Ramos (cell line): ENCODE measurements around the gene GSE1.

Source experiments
- in situ Hi-C: fragments of 300-500 bp; cut with MboI; formaldehyde crosslinking; loops from one replicate; pipeline ENCODE4 v1.14.3; 2022; ENCODE audit warnings: low sequenced_read_pairs; ENCODE audit not compliant: unreplicated experiment

GSE1 gene

GRCh38 chr16:85687651-85688471, 74.7 kb downstream of the GSE1 start:
- in situ Hi-C loops = no loop called here

GRCh38 chr16:85688586-85689284, 75.6 kb downstream of the GSE1 start, which contains the start of gene GINS2:
TSS of gene GINS2 (minus strand) at chr16:85688954. CDS start at chr16:85688898, 56 bp downstream.
- in situ Hi-C loops = no loop called here

DNA sequence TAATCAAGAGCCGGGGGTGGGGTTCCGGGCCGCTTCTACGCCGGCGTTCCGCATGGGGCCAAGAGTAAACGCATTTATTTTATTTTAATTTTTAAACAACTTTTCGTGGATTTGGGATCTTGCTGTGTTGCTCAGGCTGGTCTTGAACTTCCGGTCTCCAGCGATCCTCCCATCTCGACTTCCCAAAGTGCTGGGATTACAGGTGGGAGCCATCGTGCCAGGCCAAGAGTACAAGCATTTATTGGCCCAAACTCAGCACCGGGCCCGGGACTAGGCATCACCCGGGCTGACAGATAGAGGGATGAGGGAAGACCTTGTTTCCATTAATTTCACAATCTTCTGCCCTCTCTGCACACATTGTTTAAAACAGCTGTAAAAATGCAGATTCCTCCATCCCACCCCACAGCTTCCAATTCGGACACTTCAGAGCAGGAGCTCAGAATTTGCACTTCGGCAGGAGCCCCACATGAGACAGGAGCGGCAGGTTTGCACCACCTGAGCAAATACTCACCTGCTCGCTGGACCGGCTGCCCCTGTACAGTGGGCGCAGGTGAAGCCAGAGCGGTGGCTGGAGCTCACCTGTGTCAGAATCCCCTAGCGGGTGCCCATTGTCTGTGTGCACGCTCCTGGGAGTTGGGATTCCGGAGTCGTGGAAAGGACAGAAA, 76.3 kb downstream of the GSE1 start:
- in situ Hi-C loops = no loop called here

GRCh38 chr16:85689950-85690320, 76.8 kb downstream of the GSE1 start:
- in situ Hi-C loops = no loop called here

DNA sequence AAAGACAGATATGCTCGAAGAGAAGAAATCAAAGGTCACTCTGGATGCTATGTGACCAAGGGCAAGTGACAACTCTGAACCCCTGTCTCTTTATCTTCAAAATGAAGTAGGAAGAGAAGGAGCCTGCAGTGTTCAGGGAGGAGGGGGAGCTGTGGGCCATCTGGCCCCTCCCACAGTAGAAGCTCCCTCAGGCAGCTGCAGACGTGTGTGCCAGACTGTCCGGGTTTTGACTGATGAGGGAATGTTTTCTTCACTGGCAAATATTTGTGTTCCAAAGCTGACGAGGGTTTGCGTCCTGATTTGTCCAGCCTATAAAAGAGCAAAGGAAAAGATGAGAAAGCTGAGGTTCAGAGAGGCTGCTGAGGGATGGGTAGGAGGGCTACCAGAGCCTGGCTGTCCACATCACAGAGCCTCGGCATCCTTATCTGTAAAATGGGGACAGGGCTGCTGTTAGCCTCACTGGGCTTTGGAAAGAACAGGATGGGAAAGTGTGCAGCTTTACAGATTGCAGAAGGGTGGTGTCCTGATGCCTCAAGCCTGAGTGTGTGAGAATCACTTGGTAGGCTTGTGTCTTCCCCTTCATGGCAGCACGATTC, 77.4 kb downstream of the GSE1 start:
- in situ Hi-C loops = no loop called here

GRCh38 chr16:85695196-85696128, 82.3 kb downstream of the GSE1 start:
- in situ Hi-C loops = no loop called here

GRCh38 chr16:85696781-85697180, 83.7 kb downstream of the GSE1 start:
- in situ Hi-C loops = no loop called here

- in situ Hi-C loops = no loop called here
Observed at GRCh38 chr16:85697431-85697830, 84.3 kb downstream of the GSE1 start.

DNA sequence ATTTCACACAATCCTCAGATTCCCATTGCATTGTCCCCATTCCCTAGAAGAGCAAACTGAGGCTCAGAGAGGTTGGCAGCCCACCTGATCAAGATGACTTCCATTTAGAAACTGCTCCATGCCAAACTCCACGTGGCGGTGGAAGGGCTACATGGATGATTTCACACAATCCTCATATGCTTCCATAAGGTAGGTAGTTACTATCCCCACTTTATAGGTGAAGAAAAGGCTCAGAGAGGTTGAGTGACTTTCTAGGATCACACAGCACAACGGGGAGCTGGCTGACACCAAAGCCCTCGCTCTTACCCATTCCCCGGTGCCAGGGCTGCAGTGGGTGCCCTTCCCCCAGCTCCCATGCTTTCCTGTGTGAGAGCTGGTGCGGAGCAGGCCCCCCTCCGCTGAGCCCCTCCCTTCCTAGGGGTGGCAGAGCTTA, 85.4 kb downstream of the GSE1 start:
- in situ Hi-C loops = no loop called here

GRCh38 chr16:85698935-85699558, 85.9 kb downstream of the GSE1 start:
- in situ Hi-C loops = no loop called here

GRCh38 chr16:85699628-85700027, 86.5 kb downstream of the GSE1 start:
- in situ Hi-C loops = no loop called here

DNA sequence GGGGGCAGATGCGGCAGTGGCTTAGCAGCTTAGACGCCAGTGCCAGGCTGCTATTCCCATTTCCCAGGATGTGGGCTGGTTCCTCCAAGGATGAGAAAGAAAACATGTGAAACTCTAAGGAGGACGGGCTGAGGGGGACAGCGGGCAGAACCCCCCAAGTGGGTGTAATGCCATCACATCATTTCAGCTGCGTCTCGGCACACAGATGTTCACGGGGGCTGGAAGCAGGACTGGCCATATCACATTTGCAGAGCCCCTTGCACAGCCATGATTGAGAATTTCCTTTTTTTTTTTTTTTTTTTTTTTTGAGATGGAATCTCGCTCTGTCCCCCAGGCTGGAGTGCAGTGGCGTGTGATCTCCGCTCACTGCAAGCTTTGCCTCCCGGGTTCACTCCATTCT, 90.9 kb downstream of the GSE1 start:
- in situ Hi-C loops = no loop called here

- in situ Hi-C loops = no loop called here
Observed at GRCh38 chr16:85704900-85705846, 92.1 kb downstream of the GSE1 start.

GRCh38 chr16:85706449-85707034, 93.4 kb downstream of the GSE1 start:
- in situ Hi-C loops = no loop called here

DNA sequence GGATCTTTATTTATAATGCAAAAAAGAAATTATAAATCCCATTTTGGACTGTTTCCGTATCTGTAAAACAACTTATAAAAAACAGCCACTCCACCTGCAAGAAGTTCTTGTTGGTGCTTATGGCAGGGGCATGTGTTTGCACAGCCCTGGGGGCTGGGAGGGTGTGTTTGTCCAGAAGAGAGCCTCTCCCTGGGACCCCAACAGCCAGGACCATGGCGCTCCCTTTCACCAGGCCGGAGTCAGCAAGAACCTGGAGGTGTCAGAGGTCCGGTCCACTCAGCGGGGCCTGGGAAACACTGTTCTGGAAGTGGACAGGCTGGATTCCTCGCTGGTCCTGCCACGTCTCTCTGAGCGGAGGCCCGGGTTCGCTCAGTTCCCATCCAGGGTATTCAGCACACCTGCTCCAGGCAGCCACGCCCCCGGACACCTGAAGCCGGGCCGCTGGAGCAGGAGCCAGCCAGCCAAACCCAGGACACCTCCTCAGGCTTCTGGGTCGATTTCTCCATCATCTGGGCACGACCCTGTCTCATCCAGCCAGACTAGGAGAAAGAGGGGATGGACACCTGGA, 94.5 kb downstream of the GSE1 start:
- in situ Hi-C loops = no loop called here

GRCh38 chr16:85708338-85708737, 95.2 kb downstream of the GSE1 start:
- in situ Hi-C loops = no loop called here

- in situ Hi-C loops = no loop called here
Observed at GRCh38 chr16:85709766-85710585, 96.9 kb downstream of the GSE1 start.
